K562 (cell line): ENCODE results near the gene UBE2H. TPM values are rescaled to one million over a fixed set of nuclear protein-coding genes. Genes with fewer than 3 reads are reported as not detected.

Experiments
- ATAC-seq: fragments of 200-7000 bp; cut with Tn5 transposase; 3 replicates; pipeline ENCODE4 v1.9.1; 2020; ENCODE audit warnings: moderate library complexity
- BruUV-seq: library from RNA; stranded (reverse); fragments of 400-500 nt; replicated peaks from 2 replicates; lab custom pipeline; 2021; lab: Mats Ljungman, UMichigan
- CTCF ChIA-PET: fragments of 300-600 bp; formaldehyde crosslinking; extraction: SDS; loops from one replicate; lab custom pipeline; 2021; ENCODE audit warnings: low intra/inter-chr PET ratio; lab: Yijun Ruan, JAX
- POLR2A ChIA-PET: fragments of 300-600, 350-650 bp; sonication (Branson Sonifier 250); formaldehyde crosslinking; extraction: SDS; loops from one replicate; lab custom pipeline; 2021; ENCODE audit warnings: antibody characterized with exemption, inconsistent platforms; lab: Yijun Ruan, JAX
- DNase-seq, 4 experiments: peaks; one replicate each; pipeline versions ENCODE4 v3.0.0 to v3.0.0-alpha.2; 2011 to 2018; ENCODE audit warnings: low spot score in 3 of 4, mixed read lengths in 3 of 4; ENCODE audit errors: extremely low read depth in 1 of 4
- FAIRE-seq: peaks from 2 replicates; lab custom pipeline; 2011; peaks lifted over from hg19 to GRCh38; lab: Jason Lieb, UNC
- H2AFZ ChIP-seq: 2 replicates; pipeline ENCODE4 v1.6.0; 2011; ENCODE audit warnings: low read depth, low read length, control low read depth, inconsistent platforms
- H3K27ac ChIP-seq: fragments of 200-600 bp; 3 replicates; pipeline ENCODE4 v1.8.0; 2011; ENCODE audit warnings: low read depth, mild to moderate bottlenecking, control low read depth, inconsistent platforms, low read length, moderate library complexity, mixed read lengths; ENCODE audit errors: extremely low read depth
- H3K27me3 ChIP-seq, 2 experiments: fragments of 300-600 bp in 1 of 2; 2 replicates in 1 of 2; 3 replicates in 1 of 2; pipeline versions ENCODE4 v1.6.0 to v1.8.0; 2011; ENCODE audit warnings: inconsistent platforms in 2 of 2, low read length in 2 of 2, mild to moderate bottlenecking in 1 of 2, mixed read lengths in 1 of 2, moderate library complexity in 1 of 2; ENCODE audit not compliant: control insufficient read depth in 2 of 2, insufficient read depth in 2 of 2
- H3K36me3 ChIP-seq: fragments of 300-600 bp; 3 replicates; pipeline ENCODE4 v1.8.0; 2011; ENCODE audit warnings: mild to moderate bottlenecking, low read length, inconsistent platforms; ENCODE audit not compliant: control insufficient read depth, insufficient read depth
- H3K4me1 ChIP-seq, 2 experiments: fragments of 200-600 bp in 1 of 2; replicated peaks in 1 of 2; 2 replicates in 1 of 2; 3 replicates in 1 of 2; pipeline versions ENCODE4 v1.5.1 to v1.8.0; 2011; ENCODE audit warnings: inconsistent platforms in 2 of 2, low read length in 2 of 2, mild to moderate bottlenecking in 1 of 2, mixed read lengths in 1 of 2, moderate library complexity in 1 of 2; ENCODE audit not compliant: control insufficient read depth in 2 of 2, insufficient read depth in 2 of 2
- H3K4me2 ChIP-seq: 2 replicates; pipeline ENCODE4 v1.6.1; 2011; ENCODE audit warnings: low read length, control low read depth, inconsistent platforms, mixed read lengths; ENCODE audit not compliant: insufficient read depth
- H3K4me3 ChIP-seq: fragments of 200-600 bp; sonication (generic), shearing (Covaris generic); 2 replicates; pipeline ENCODE4 v1.5.1; 2016; ENCODE audit warnings: control low read depth, inconsistent platforms
- H3K79me2 ChIP-seq: fragments of 200-600 bp; 3 replicates; pipeline ENCODE4 v1.8.0; 2011; ENCODE audit warnings: low read length, inconsistent platforms; ENCODE audit not compliant: control insufficient read depth, insufficient read depth
- H3K9ac ChIP-seq, 2 experiments: 2 replicates each; pipeline versions ENCODE4 v1.6.0 to v1.6.1; 2011; ENCODE audit warnings: low read depth in 2 of 2, low read length in 2 of 2, control low read depth in 1 of 2, inconsistent platforms in 1 of 2, mild to moderate bottlenecking in 1 of 2, mixed read lengths in 1 of 2; ENCODE audit not compliant: insufficient read depth in 1 of 2
- H3K9me1 ChIP-seq: one replicate; pipeline ENCODE4 v1.6.0; 2011; ENCODE audit warnings: inconsistent platforms, mild to moderate bottlenecking, low read length, moderate library complexity; ENCODE audit not compliant: control insufficient read depth, insufficient read depth
- H3K9me3 ChIP-seq: replicated peaks from 2 replicates; pipeline ENCODE4 v1.5.1; 2011; ENCODE audit warnings: low read depth, low read length, inconsistent platforms; ENCODE audit not compliant: control insufficient read depth, insufficient read depth
- H4K20me1 ChIP-seq: replicated peaks from 2 replicates; pipeline ENCODE4 v1.6.1; 2011; ENCODE audit warnings: low read length, inconsistent platforms, mixed read lengths; ENCODE audit not compliant: control insufficient read depth, insufficient read depth
- HMBOX1 ChIP-seq: sonication (generic); IDR thresholded peaks from 2 replicates; pipeline ENCODE4 v1.6.1; 2016
- KAT8 ChIP-seq: fragments of 450-650 bp; IDR thresholded peaks from 2 replicates; pipeline ENCODE4 v1.6.1; 2016; ENCODE audit warnings: low read depth, mild to moderate bottlenecking
- MBD2 ChIP-seq: sonication (generic); IDR thresholded peaks from 2 replicates; pipeline ENCODE4 v1.6.1; 2016; ENCODE audit warnings: low read depth, borderline replicate concordance
- SNRNP70 ChIP-seq: fragments of 200-400 bp; formaldehyde crosslinking; optimal IDR thresholded peaks from 2 replicates; pipeline ENCODE3; 2017; ENCODE audit warnings: low read depth, low read length
- ZNF134 ChIP-seq: fragments of 250-450 bp; sonication (Bioruptor Pico); conservative IDR thresholded peaks from 2 replicates; pipeline ENCODE4 v1.4.0; 2020
- ZNF717 ChIP-seq: fragments of 250-450 bp; sonication (Bioruptor Pico); IDR thresholded peaks from 2 replicates; pipeline ENCODE4 v1.5.0; 2021
- WGBS: fragments of 100-300 bp; shearing (Covaris generic); methylation state at CpG from one replicate; pipeline ENCODE4 v1.1.6; 2016; ENCODE audit warnings: low coverage, mixed read lengths; ENCODE audit not compliant: insufficient coverage; ENCODE audit errors: missing lambda C conversion rate; 5-methylcytosine and 5-hydroxymethylcytosine counted together
- in situ Hi-C: fragments of 300-500 bp; cut with MboI; formaldehyde crosslinking; loops from 4 replicates; pipeline ENCODE4 v1.15.0; 2018; ENCODE audit warnings: inconsistent platforms, mixed read lengths
- intact Hi-C: fragments of 100-400 bp; cut with micrococcal nuclease; formaldehyde crosslinking; loops from 2 replicates; pipeline ENCODE4 v1.14.2; 2022
- polyA plus RNA-seq, 8 experiments: library from polyadenylated mRNA; depleted of rRNA in 4 of 8; stranded (reverse) in 5 of 8; unstranded in 3 of 8; fragments of >200 nt; fragmentation: Nextera tagmentation in 2 of 8; fragmentation: Illumina TruSeq in 1 of 8; extraction: Ambion mirVana in 2 of 8; extraction: Trizol in 1 of 8; gene quantifications; 2 replicates each; pipeline versions ENCODE4 v1.2.1 to v1.2.3, GENCODE V29; 2011 to 2014; ENCODE audit warnings: inconsistent platforms in 1 of 8, missing spikeins in 1 of 8
- total RNA-seq, 7 experiments: library from RNA; depleted of rRNA in 6 of 7; stranded (reverse); fragments of >200 nt in 6 of 7; fragmentation: Illumina TruSeq in 2 of 7; extraction: Trizol in 2 of 7; gene quantifications; 2 replicates each; pipeline versions ENCODE4 v1.2.1 to v1.2.3, GENCODE V29; 2011 to 2021; ENCODE audit warnings: low replicate concordance in 1 of 7

UBE2H gene
- total and polyA plus RNA-seq, 9 of the 15 experiments (the other 6 are each of a cell fraction or from before 2014, with no cell fraction given): 6.3 to 33.0 (median 13.3) TPM

DNA sequence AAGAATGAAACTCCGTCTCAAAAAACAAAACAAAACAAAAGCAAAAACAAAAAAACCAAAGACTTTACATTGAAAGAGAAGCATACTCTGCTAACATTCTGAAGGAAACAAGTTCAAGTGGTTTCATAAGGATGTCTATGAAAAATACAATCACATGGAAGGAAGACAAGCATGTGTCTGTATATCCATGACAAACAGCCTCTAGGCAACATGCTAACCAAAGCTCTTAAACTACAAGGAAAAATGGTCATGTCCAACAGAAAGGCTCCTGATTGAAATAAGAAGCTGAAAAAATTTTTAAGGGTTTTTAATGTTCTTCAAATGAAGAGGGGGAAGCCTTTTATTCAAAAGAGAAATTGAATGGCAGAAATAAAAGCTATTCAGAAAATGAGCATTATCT lies 64.9 kb downstream of the UBE2H start:
- Histone ChIP-seq H4K20me1 (no peaks in the 10 kb centered on the region), H3K36me3 (no peaks in the 10 kb centered on the region), H3K9me1 (no peaks in the 10 kb centered on the region), H3K4me3 (no peak overlapping the region), H3K79me2 (no peaks in the 10 kb centered on the region), H3K4me1 (peaks cover 0 to 6% of the 10 kb centered on the region in 2 experiments; a peak in 2 of 5 replicates)
- no peak for ATAC-seq
- CTCF ChIA-PET: no interaction called here
- in situ Hi-C loops: no loop called here
- POLR2A ChIA-PET: interaction anchor here (0.6 to 2.8 kb wide), 7 partner anchors 8 to 360 kb away, joined by 3 to 24 read pairs (median 3); no protein-coding TSS in a partner anchor
- TF ChIP-seq ZNF717 (CRISPR knock-in tag): no peak
- TF ChIP-seq ZNF134: no peak
- no peak for TF ChIP-seq SNRNP70
- no peak for TF ChIP-seq KAT8
- no peak for TF ChIP-seq HMBOX1
- no peak for TF ChIP-seq MBD2
- TF ChIP-seq, all 486 proteins: peak for 0
- H3K9ac ChIP-seq: no peak overlapping the region
- no TSS peak for BruUV-seq
- no peak overlapping the region for H3K4me2 ChIP-seq
- WGBS: 53% methylated on average over 1 of the region's 1 CpG
- intact Hi-C loops: no loop called here
- FAIRE-seq (no peak), DNase-seq (no peak)
- H3K9me3 ChIP-seq: no peaks in the 10 kb centered on the region
- no peak overlapping the region for H2AFZ ChIP-seq
- H3K27ac ChIP-seq: no peak overlapping the region
- H3K27me3 ChIP-seq: no peaks in the 10 kb centered on the region

- 78% methylated on average over 3 of the region's 3 CpGs for WGBS
- intact Hi-C loops (no loop called here), in situ Hi-C loops (no loop called here)
- Histone ChIP-seq H3K36me3 (no peaks in the 10 kb centered on the region), H3K27me3 (no peaks in the 10 kb centered on the region), H3K4me1 (peaks cover 0 to 8% of the 10 kb centered on the region in 2 experiments; a peak in 3 of 5 replicates), H4K20me1 (no peaks in the 10 kb centered on the region), H3K27ac (no peak overlapping the region), H3K4me2 (no peak overlapping the region), H3K79me2 (no peaks in the 10 kb centered on the region), H2AFZ (no peak overlapping the region), H3K9me3 (no peaks in the 10 kb centered on the region), H3K4me3 (no peak overlapping the region), H3K9me1 (no peaks in the 10 kb centered on the region), H3K9ac (no peak overlapping the region)
- DNase-seq (no peak), FAIRE-seq (no peak), ATAC-seq (no peak)
- CTCF ChIA-PET: no interaction called here
- TF ChIP-seq ZNF717 (CRISPR knock-in tag): no peak
- no TSS peak for BruUV-seq
- POLR2A ChIA-PET: interaction anchor here (0.5 to 0.9 kb wide), 3 partner anchors 9 to 34 kb away, joined by 3 read pairs; no protein-coding TSS in a partner anchor
These were observed 66.0 kb downstream of the UBE2H start for GRCh38 chr7:129886818-129887186.
